Measurements from ENCODE around the gene PPP3CA. TPM values are rescaled to one million over a fixed set of nuclear protein-coding genes. Genes with fewer than 3 reads are reported as not detected.

The PPP3CA gene
- total RNA-seq, 1 experiment from 2014 or later: 133 TPM

DNA sequence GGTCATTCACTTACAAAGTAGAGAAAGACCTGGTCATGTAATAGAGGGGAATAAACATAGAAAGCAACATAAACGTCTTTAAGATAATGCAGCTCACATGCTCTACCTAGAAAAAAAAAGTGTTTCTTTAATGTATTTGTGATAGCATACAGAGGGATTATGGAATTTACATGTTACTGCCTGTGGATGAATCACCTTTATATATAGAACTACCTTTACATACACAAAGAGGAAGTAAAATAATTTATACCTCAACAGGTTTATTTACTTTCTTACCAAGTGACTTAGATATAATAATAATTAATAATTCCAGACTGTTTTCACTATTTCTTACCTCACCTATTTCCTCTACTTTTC lies 81.5 kb downstream of the PPP3CA start:
- H2AFZ ChIP-seq (ENCODE audit: low read depth, low read length, poor library complexity, severe bottlenecking): no peak overlapping the region
- peaks cover 91% of the 10 kb centered on the region for H3K79me2 ChIP-seq (ENCODE audit: insufficient read depth, low read length)
- no peaks in the 10 kb centered on the region for H3K36me3 ChIP-seq (ENCODE audit: control insufficient read depth in 1 of 2, insufficient read depth in 2 of 2, low read length in 2 of 2)
- ChIA-PET RAD21 (ENCODE audit: low non-redundant PET in 1 of 2, low total read pairs in 2 of 2, uncharacterized antibody in 2 of 2, unreplicated experiment in 2 of 2) (no interaction called here), CTCF (no interaction called here), POLR2A (no interaction called here)
- H4K20me1 ChIP-seq (ENCODE audit: insufficient read depth): no peaks in the 10 kb centered on the region
- no TSS peak for BruUV-seq (replicated peaks)
- peaks cover 4 to 12% of the 10 kb centered on the region in 2 experiments; a peak in 3 of 4 replicates for H3K4me1 ChIP-seq (ENCODE audit: control insufficient read depth in 1 of 2, insufficient read depth in 2 of 2, low read length in 2 of 2)
- no peaks in the 10 kb centered on the region for H3K27me3 ChIP-seq (ENCODE audit: insufficient read depth, low read length)
- no peak overlapping the region for H3K27ac ChIP-seq (ENCODE audit: low read depth, low read length)
- no peak overlapping the region for H3K4me2 ChIP-seq (ENCODE audit: low read length)
- no peak overlapping the region for H3K9ac ChIP-seq (ENCODE audit: low read length)
- DNase-seq (ENCODE audit: low read depth, low spot score) (no peak), ATAC-seq (no peak)
- TF ChIP-seq SRF (IDR thresholded peaks at IDR 0.05; ENCODE audit: low read depth) (no peak), EZH2 (IDR thresholded peaks at IDR 0.05) (no peak), EGR1 (IDR thresholded peaks at IDR 0.05; ENCODE audit: low read depth) (no peak), ZBTB33 (IDR thresholded peaks at IDR 0.05; ENCODE audit: extremely low read depth, insufficient replicate concordance, low read length) (no peak), ELF1 (IDR thresholded peaks at IDR 0.05; ENCODE audit: borderline replicate concordance, low read depth) (no peak), MAX (IDR thresholded peaks at IDR 0.05) (no peak), ATF3 (IDR thresholded peaks at IDR 0.05) (no peak), ZNF274 (IDR thresholded peaks at IDR 0.05; ENCODE audit: low read depth, low read length) (no peak), POLR2A (IDR thresholded peaks at IDR 0.05; ENCODE audit: borderline replicate concordance, extremely low read depth, insufficient read depth, insufficient read length) (no peak), SIN3A (IDR thresholded peaks at IDR 0.05; ENCODE audit: low read depth) (no peak), ZFX (IDR thresholded peaks at IDR 0.05) (no peak), TCF7L2 (IDR thresholded peaks at IDR 0.05; ENCODE audit: borderline replicate concordance, extremely low read depth, insufficient read depth, insufficient read length) (no peak), FOSL1 (IDR thresholded peaks at IDR 0.05; ENCODE audit: low read depth) (no peak)
- TF ChIP-seq, protein P1, sequence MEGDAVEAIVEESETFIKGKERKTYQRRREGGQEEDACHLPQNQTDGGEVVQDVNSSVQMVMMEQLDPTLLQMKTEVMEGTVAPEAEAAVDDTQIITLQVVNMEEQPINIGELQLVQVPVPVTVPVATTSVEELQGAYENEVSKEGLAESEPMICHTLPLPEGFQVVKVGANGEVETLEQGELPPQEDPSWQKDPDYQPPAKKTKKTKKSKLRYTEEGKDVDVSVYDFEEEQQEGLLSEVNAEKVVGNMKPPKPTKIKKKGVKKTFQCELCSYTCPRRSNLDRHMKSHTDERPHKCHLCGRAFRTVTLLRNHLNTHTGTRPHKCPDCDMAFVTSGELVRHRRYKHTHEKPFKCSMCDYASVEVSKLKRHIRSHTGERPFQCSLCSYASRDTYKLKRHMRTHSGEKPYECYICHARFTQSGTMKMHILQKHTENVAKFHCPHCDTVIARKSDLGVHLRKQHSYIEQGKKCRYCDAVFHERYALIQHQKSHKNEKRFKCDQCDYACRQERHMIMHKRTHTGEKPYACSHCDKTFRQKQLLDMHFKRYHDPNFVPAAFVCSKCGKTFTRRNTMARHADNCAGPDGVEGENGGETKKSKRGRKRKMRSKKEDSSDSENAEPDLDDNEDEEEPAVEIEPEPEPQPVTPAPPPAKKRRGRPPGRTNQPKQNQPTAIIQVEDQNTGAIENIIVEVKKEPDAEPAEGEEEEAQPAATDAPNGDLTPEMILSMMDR (IDR thresholded peaks at IDR 0.05 in 2 of 3, conservative IDR thresholded peaks at IDR 0.05 in 1 of 3; ENCODE audit: borderline replicate concordance in 1 of 3, insufficient read depth in 1 of 3, low read depth in 2 of 3, low read length in 2 of 3): no peak
- TF ChIP-seq, protein P2, sequence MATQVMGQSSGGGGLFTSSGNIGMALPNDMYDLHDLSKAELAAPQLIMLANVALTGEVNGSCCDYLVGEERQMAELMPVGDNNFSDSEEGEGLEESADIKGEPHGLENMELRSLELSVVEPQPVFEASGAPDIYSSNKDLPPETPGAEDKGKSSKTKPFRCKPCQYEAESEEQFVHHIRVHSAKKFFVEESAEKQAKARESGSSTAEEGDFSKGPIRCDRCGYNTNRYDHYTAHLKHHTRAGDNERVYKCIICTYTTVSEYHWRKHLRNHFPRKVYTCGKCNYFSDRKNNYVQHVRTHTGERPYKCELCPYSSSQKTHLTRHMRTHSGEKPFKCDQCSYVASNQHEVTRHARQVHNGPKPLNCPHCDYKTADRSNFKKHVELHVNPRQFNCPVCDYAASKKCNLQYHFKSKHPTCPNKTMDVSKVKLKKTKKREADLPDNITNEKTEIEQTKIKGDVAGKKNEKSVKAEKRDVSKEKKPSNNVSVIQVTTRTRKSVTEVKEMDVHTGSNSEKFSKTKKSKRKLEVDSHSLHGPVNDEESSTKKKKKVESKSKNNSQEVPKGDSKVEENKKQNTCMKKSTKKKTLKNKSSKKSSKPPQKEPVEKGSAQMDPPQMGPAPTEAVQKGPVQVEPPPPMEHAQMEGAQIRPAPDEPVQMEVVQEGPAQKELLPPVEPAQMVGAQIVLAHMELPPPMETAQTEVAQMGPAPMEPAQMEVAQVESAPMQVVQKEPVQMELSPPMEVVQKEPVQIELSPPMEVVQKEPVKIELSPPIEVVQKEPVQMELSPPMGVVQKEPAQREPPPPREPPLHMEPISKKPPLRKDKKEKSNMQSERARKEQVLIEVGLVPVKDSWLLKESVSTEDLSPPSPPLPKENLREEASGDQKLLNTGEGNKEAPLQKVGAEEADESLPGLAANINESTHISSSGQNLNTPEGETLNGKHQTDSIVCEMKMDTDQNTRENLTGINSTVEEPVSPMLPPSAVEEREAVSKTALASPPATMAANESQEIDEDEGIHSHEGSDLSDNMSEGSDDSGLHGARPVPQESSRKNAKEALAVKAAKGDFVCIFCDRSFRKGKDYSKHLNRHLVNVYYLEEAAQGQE (IDR thresholded peaks at IDR 0.05; ENCODE audit: low read depth): no peak
- intact Hi-C loops (cut with micrococcal nuclease): no loop called here
- H3K4me3 ChIP-seq (replicated peaks in 1 of 2; ENCODE audit: low read depth in 1 of 2, low read length in 2 of 2): no peak overlapping the region
- H3K9me2 ChIP-seq (ENCODE audit: insufficient read depth): no peaks in the 10 kb centered on the region
- H3K9me3 ChIP-seq (ENCODE audit: control insufficient read depth in 1 of 2, insufficient read depth in 1 of 2, low read depth in 1 of 2, low read length in 2 of 2): no peaks in the 10 kb centered on the region

Measured in HCT116 (cell line).